ENCODE results near the gene MSLN.

DNA sequence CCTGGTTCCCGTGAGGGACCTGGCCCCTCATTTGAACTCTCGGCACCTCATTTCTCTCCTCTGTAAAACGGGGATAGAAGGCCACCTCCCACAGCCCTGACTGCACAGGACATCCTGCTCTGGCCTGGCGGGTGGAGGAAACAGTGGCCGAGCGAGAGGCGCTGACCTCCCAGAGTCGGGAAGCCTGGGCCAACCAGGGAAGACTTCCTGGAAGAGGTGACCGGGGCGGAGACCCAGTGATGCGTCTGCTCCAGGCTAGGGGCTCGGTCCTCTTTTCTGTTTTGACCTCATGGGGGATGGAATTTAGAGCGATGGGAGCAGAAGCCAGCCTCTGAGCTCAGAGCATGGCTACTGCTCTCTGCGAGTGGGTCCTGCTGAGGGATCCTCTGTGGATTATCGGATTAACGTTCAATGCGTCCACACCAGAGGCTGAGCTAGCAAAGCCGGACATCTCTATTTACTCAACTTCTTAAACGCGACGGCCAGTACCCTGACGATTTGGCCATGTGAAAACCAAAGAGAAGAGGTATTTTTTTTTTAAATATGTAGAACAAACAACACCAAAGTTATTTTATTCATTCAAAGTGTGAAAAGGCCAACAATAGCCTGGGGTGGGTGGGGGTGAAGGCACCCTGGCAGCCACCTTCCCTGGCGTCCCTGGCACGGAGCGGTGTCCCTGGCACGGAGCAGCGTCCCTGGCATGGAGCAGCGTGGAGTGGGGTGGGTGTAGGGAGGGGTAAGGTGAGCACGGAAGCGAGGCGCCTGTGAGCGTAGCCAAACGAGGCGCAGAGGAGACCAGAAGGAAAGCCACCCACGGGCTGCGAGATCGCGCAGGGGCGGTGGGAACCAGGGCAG, 9.2 kb upstream of the MSLN start:
- TF ChIP-seq POLR2AphosphoS5 (IDR thresholded peaks at IDR 0.05; ENCODE audit: low read depth) (no peak), JUNB (IDR thresholded peaks at IDR 0.05; ENCODE audit: unreplicated experiment) (no peak), EZH2 (IDR thresholded peaks at IDR 0.05; ENCODE audit: low read depth, unreplicated experiment) (no peak)
- TF ChIP-seq, protein P1, sequence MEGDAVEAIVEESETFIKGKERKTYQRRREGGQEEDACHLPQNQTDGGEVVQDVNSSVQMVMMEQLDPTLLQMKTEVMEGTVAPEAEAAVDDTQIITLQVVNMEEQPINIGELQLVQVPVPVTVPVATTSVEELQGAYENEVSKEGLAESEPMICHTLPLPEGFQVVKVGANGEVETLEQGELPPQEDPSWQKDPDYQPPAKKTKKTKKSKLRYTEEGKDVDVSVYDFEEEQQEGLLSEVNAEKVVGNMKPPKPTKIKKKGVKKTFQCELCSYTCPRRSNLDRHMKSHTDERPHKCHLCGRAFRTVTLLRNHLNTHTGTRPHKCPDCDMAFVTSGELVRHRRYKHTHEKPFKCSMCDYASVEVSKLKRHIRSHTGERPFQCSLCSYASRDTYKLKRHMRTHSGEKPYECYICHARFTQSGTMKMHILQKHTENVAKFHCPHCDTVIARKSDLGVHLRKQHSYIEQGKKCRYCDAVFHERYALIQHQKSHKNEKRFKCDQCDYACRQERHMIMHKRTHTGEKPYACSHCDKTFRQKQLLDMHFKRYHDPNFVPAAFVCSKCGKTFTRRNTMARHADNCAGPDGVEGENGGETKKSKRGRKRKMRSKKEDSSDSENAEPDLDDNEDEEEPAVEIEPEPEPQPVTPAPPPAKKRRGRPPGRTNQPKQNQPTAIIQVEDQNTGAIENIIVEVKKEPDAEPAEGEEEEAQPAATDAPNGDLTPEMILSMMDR (conservative IDR thresholded peaks at IDR 0.05; ENCODE audit: low read depth in 2 of 2) = no peak
